ENCODE results near the gene SUGP1. TPM values are rescaled to one million over a fixed set of nuclear protein-coding genes. Genes with fewer than 3 reads are reported as not detected.

The SUGP1 gene
- total and polyA plus RNA-seq, 2 of the 13 experiments (the other 11 are each of a cell fraction or from before 2014, with no cell fraction given), result 21.6 to 25.9 TPM

GRCh38 chr19:19366434-19367396 is 46.4 kb upstream of the SUGP1 start (continued):
- TF ChIP-seq CREM (IDR thresholded peaks at IDR 0.05), result peak; percentile 53; the same call in 1 of the 2 replicates
- no peak for TF ChIP-seq CREM (CRISPR knock-in tag; IDR thresholded peaks at IDR 0.05)
- TF ChIP-seq ZFP82 (CRISPR knock-in tag; IDR thresholded peaks at IDR 0.05; ENCODE audit: borderline replicate concordance), result no peak
- TF ChIP-seq, protein P1, sequence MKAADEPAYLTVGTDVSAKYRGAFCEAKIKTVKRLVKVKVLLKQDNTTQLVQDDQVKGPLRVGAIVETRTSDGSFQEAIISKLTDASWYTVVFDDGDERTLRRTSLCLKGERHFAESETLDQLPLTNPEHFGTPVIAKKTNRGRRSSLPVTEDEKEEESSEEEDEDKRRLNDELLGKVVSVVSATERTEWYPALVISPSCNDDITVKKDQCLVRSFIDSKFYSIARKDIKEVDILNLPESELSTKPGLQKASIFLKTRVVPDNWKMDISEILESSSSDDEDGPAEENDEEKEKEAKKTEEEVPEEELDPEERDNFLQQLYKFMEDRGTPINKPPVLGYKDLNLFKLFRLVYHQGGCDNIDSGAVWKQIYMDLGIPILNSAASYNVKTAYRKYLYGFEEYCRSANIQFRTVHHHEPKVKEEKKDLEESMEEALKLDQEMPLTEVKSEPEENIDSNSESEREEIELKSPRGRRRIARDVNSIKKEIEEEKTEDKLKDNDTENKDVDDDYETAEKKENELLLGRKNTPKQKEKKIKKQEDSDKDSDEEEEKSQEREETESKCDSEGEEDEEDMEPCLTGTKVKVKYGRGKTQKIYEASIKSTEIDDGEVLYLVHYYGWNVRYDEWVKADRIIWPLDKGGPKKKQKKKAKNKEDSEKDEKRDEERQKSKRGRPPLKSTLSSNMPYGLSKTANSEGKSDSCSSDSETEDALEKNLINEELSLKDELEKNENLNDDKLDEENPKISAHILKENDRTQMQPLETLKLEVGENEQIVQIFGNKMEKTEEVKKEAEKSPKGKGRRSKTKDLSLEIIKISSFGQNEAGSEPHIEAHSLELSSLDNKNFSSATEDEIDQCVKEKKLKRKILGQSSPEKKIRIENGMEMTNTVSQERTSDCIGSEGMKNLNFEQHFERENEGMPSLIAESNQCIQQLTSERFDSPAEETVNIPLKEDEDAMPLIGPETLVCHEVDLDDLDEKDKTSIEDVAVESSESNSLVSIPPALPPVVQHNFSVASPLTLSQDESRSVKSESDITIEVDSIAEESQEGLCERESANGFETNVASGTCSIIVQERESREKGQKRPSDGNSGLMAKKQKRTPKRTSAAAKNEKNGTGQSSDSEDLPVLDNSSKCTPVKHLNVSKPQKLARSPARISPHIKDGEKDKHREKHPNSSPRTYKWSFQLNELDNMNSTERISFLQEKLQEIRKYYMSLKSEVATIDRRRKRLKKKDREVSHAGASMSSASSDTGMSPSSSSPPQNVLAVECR (CRISPR knock-in tag; IDR thresholded peaks at IDR 0.05; ENCODE audit: borderline replicate concordance), result peak; percentile 80; the same call in 1 of the 2 replicates
- peak; percentile 55; the same call in 1 of the 2 replicates for TF ChIP-seq POLR2G (IDR thresholded peaks at IDR 0.05; ENCODE audit: low read depth, low read length)
- TF ChIP-seq, protein P2, sequence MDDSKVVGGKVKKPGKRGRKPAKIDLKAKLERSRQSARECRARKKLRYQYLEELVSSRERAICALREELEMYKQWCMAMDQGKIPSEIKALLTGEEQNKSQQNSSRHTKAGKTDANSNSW (CRISPR knock-in tag; IDR thresholded peaks at IDR 0.05; ENCODE audit: borderline replicate concordance), result no peak
- no peak for TF ChIP-seq NR2F2 (IDR thresholded peaks at IDR 0.05; ENCODE audit: borderline replicate concordance, low read depth)
- no peak for TF ChIP-seq ZNF780A (CRISPR knock-in tag; IDR thresholded peaks at IDR 0.05)
- peak; percentile 60; the same call in 1 of the 2 replicates for TF ChIP-seq ZNF431 (CRISPR knock-in tag; IDR thresholded peaks at IDR 0.05; ENCODE audit: borderline replicate concordance, low read depth)
- TF ChIP-seq ZNF362 (CRISPR knock-in tag; IDR thresholded peaks at IDR 0.05; ENCODE audit: borderline replicate concordance), result no peak
- no peak for TF ChIP-seq PHB2 (IDR thresholded peaks at IDR 0.05; ENCODE audit: partially characterized antibody)
- TF ChIP-seq ZSCAN5A (CRISPR knock-in tag; IDR thresholded peaks at IDR 0.05; ENCODE audit: borderline replicate concordance), result 0 out of 2 replicates have a peak, but pooled peaks have one; percentile 24
- TF ChIP-seq, protein P3, sequence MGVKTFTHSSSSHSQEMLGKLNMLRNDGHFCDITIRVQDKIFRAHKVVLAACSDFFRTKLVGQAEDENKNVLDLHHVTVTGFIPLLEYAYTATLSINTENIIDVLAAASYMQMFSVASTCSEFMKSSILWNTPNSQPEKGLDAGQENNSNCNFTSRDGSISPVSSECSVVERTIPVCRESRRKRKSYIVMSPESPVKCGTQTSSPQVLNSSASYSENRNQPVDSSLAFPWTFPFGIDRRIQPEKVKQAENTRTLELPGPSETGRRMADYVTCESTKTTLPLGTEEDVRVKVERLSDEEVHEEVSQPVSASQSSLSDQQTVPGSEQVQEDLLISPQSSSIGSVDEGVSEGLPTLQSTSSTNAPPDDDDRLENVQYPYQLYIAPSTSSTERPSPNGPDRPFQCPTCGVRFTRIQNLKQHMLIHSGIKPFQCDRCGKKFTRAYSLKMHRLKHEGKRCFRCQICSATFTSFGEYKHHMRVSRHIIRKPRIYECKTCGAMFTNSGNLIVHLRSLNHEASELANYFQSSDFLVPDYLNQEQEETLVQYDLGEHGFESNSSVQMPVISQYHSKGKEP (CRISPR knock-in tag; IDR thresholded peaks at IDR 0.05), result no peak
- TF ChIP-seq, protein P4, sequence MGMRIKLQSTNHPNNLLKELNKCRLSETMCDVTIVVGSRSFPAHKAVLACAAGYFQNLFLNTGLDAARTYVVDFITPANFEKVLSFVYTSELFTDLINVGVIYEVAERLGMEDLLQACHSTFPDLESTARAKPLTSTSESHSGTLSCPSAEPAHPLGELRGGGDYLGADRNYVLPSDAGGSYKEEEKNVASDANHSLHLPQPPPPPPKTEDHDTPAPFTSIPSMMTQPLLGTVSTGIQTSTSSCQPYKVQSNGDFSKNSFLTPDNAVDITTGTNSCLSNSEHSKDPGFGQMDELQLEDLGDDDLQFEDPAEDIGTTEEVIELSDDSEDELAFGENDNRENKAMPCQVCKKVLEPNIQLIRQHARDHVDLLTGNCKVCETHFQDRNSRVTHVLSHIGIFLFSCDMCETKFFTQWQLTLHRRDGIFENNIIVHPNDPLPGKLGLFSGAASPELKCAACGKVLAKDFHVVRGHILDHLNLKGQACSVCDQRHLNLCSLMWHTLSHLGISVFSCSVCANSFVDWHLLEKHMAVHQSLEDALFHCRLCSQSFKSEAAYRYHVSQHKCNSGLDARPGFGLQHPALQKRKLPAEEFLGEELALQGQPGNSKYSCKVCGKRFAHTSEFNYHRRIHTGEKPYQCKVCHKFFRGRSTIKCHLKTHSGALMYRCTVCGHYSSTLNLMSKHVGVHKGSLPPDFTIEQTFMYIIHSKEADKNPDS (CRISPR knock-in tag; IDR thresholded peaks at IDR 0.05), result no peak
- TF ChIP-seq CEBPG (CRISPR knock-in tag; IDR thresholded peaks at IDR 0.05), result peak; percentile 78
- TF ChIP-seq MYC (CRISPR knock-in tag; IDR thresholded peaks at IDR 0.05; ENCODE audit: borderline replicate concordance), result peak; percentile 76; the same call in 1 of the 2 replicates
